HT-29 (cell line): Measurements from ENCODE around the gene ALDH18A1. TPM values are rescaled to one million over a fixed set of nuclear protein-coding genes. Genes with fewer than 3 reads are reported as not detected.

Experiments used
- DNase-seq: peaks from one replicate; pipeline ENCODE4 v3.0.0-alpha.2; 2015; ENCODE audit warnings: low spot score
- total RNA-seq: library from RNA; depleted of rRNA; stranded (reverse); fragments of >200 nt; shearing (Covaris generic); gene quantifications from 2 replicates; pipeline ENCODE4 v1.2.3, GENCODE V29; 2014; rRNA removed

Gene ALDH18A1
- total RNA-seq, 1 experiment from 2014 or later = 108 TPM

- no peak for DNase-seq
Observed at GRCh38 chr10:95556994-95557767, 99.3 kb downstream of the ALDH18A1 start.

Other genes with a start within 250 kb of the ALDH18A1 start
- gene SORBS1, start 95.3 kb downstream of the ALDH18A1 start, total RNA-seq = 0.21 and 1.3 TPM in 2 replicates
- gene TCTN3, start 37.2 kb upstream of the ALDH18A1 start, total RNA-seq = 16.4 and 19.1 TPM in 2 replicates
- not detected in 2 replicates for gene ENTPD1, start 99.5 kb upstream of the ALDH18A1 start, total RNA-seq